Measurements from ENCODE around the gene STX8.
A peak's percentile ranks its signal among the peaks of the same experiment; 100 is the strongest.
"Not testable (repeated sequence)": the region's sequence is repeated elsewhere in the genome, so short reads cannot be mapped to it uniquely, and the experiment has no call there.

The STX8 gene, protein sequence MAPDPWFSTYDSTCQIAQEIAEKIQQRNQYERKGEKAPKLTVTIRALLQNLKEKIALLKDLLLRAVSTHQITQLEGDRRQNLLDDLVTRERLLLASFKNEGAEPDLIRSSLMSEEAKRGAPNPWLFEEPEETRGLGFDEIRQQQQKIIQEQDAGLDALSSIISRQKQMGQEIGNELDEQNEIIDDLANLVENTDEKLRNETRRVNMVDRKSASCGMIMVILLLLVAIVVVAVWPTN

DNA sequence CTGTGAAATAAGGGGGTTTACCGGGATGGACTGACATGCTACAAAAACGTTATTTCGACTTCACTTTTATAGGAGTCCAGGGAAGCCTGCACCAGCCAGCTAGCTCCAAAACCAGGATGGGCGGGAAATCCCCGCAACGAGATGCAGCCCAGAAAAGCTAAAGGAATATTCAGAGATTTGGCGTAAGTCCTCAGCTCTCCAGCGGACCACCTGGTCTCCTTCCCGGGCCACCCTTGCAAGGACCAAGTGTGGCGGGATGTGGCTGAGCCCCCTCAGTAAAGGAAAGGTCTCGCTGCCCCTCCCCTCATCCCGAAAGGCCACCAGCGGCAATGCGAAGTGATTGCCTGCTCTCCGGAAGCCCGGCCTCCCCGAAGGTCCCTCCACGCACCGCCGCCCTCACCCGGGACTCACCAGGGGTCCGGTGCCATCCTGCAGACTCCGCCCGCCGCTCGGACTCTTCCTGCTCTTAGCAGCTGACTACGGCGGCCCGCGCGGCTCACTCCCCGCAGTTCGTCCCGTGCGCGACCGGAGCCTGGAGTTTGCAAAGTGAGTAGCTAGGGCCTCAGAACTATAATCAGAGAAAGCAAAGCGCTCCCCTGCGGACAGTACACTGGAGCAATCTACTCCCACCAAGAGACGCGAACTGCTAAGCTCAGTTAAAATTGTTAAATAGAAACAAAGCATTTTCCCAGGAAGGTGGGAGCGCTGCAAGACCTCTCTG is at the start of gene STX8:
Gene STX8 (minus strand): TSS at position 440 of the 721 bp plus-strand sequence. CDS start 12 bp downstream, at position 428.
- peak within 1 kb of the TSS; percentile 91 for H3K27ac Mint-ChIP-seq
- ATAC-seq: peak; percentile 91
- H3K9me3 Mint-ChIP-seq: no peaks in the 10 kb centered on the region
- DNase-seq (ENCODE audit: low spot score in 2 of 2): peak; percentile 72 to 91
- H3K36me3 Mint-ChIP-seq: peaks cover 17% of the 10 kb centered on the region
- peak within 1 kb of the TSS; percentile 88 for H3K4me3 Mint-ChIP-seq
- peaks cover 37% of the 10 kb centered on the region for H3K4me1 Mint-ChIP-seq

DNA sequence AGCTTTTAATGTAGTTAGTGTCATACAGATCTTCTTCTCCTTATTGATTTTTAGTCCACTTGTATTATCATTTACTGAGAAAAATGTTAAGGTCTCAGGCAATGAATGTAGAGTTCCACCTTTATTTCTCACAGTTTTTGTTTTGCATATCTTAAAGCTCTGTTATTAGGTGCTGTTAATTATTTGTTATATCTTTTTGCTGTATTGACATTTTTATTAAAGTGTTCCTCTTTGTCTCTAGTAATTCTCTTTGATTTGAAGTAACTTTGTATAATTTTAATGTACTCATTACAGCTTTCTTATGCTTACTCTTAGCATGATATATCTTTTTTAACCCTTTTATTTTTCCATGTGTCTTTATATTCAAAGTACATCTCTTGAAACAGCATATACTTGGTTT is 47.3 kb upstream of the STX8 start:
- Mint-ChIP-seq H3K27ac (no peak overlapping the region), H3K4me1 (no peaks in the 10 kb centered on the region), H3K36me3 (no peaks in the 10 kb centered on the region), H3K4me3 (no peak overlapping the region), H3K9me3 (peaks cover 24% of the 10 kb centered on the region)
- DNase-seq (ENCODE audit: low spot score in 2 of 2) (no peak), ATAC-seq (no peak)

GRCh38 chr17:9615486-9615885 is 39.9 kb upstream of the STX8 start:
- no peak overlapping the region for H3K27ac Mint-ChIP-seq
- no peaks in the 10 kb centered on the region for H3K9me3 Mint-ChIP-seq
- ATAC-seq (no peak), DNase-seq (ENCODE audit: low spot score in 2 of 2) (no peak)
- no peaks in the 10 kb centered on the region for H3K4me1 Mint-ChIP-seq
- no peak overlapping the region for H3K4me3 Mint-ChIP-seq
- no peaks in the 10 kb centered on the region for H3K36me3 Mint-ChIP-seq

GRCh38 chr17:9612006-9612405 is 36.4 kb upstream of the STX8 start:
- ATAC-seq: no peak
- H3K4me3 Mint-ChIP-seq: no peak overlapping the region
- no peak for DNase-seq (ENCODE audit: low spot score in 2 of 2)
- H3K36me3 Mint-ChIP-seq: no peaks in the 10 kb centered on the region
- no peaks in the 10 kb centered on the region for H3K4me1 Mint-ChIP-seq
- no peaks in the 10 kb centered on the region for H3K9me3 Mint-ChIP-seq
- H3K27ac Mint-ChIP-seq: no peak overlapping the region

GRCh38 chr17:9611557-9611956 is 35.9 kb upstream of the STX8 start:
- Mint-ChIP-seq H3K27ac (no peak overlapping the region), H3K4me3 (no peak overlapping the region), H3K4me1 (no peaks in the 10 kb centered on the region), H3K36me3 (no peaks in the 10 kb centered on the region), H3K9me3 (no peaks in the 10 kb centered on the region)
- ATAC-seq (no peak), DNase-seq (ENCODE audit: low spot score in 2 of 2) (no peak)

DNA sequence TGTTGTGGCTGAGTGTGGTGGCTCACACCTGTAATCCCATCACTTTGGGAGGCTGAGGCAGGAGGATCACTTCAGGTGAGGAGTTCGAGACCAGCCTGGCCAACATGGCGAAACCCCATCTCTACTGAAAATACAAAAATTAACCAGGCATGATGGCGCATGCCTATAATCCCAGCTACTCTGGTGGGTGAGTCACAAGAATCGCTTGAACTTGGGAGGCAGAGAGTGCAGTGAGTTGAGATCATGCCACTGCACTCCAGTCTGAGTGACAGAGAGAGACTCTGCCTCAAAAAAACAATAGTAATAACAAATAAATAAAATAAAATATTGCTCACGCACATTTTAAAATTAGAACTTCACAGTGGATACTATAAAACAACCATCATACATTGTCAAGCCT is 31.4 kb upstream of the STX8 start:
- not testable (repeated sequence) for ATAC-seq; H3K4me1 Mint-ChIP-seq; H3K9me3 Mint-ChIP-seq; H3K27ac Mint-ChIP-seq; H3K36me3 Mint-ChIP-seq; H3K4me3 Mint-ChIP-seq; DNase-seq (ENCODE audit: low spot score in 2 of 2)

GRCh38 chr17:9606453-9606852 is 30.8 kb upstream of the STX8 start:
- Mint-ChIP-seq H3K4me1 (no peaks in the 10 kb centered on the region), H3K36me3 (no peaks in the 10 kb centered on the region), H3K9me3 (no peaks in the 10 kb centered on the region), H3K4me3 (no peak overlapping the region), H3K27ac (no peak overlapping the region)
- no peak for ATAC-seq
- no peak for DNase-seq (ENCODE audit: low spot score in 2 of 2)

DNA sequence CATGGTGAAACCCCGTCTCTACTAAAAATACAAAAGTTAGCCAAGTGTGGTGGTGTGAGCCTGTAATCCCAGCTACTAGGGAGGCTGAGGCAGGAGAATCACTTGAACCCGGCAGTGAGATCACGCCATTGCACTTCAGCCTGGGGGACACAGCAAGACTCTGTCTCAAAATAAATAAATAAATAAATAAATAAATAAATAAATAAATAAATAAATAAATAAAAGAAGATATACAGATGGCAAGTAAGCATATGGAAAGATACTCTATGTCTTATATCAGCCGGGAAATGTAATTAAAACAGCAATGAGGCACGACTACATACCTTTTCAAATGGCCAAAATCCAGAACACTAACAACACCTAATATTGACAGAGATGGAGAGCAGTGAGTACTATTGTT is 29.0 kb upstream of the STX8 start:
- ATAC-seq; H3K36me3 Mint-ChIP-seq; H3K4me3 Mint-ChIP-seq; H3K27ac Mint-ChIP-seq; H3K9me3 Mint-ChIP-seq; DNase-seq (ENCODE audit: low spot score in 2 of 2); H3K4me1 Mint-ChIP-seq: not testable (repeated sequence)

DNA sequence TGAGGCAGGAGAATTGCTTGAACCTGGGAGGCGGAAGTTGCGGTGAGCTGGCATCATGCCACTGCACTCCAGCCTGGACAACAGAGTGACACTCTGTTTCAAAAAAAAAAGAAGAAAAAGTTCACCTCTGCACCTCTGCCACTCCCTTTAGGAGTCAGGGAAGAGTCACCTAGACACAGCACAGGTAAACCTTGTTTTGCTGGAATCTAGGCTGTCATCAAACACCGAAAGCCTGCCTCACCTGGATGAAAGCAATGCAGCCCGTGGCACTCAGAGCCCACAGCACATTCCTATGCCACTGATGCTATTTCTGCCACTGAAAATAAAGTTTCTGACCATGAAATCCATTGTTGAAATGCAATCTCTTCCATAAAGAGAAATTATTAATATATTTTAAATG is 23.0 kb upstream of the STX8 start:
- ATAC-seq: no peak
- Mint-ChIP-seq H3K36me3 (no peaks in the 10 kb centered on the region), H3K4me3 (no peak overlapping the region), H3K4me1 (no peaks in the 10 kb centered on the region), H3K27ac (no peak overlapping the region), H3K9me3 (no peaks in the 10 kb centered on the region)
- no peak for DNase-seq (ENCODE audit: low spot score in 2 of 2)

GRCh38 chr17:9597638-9598037 is 22.0 kb upstream of the STX8 start:
- ATAC-seq; H3K27ac Mint-ChIP-seq; H3K9me3 Mint-ChIP-seq; DNase-seq (ENCODE audit: low spot score in 2 of 2); H3K4me3 Mint-ChIP-seq; H3K36me3 Mint-ChIP-seq; H3K4me1 Mint-ChIP-seq: not testable (repeated sequence)

GRCh38 chr17:9594065-9594464 is 18.4 kb upstream of the STX8 start:
- H3K4me3 Mint-ChIP-seq: no peak overlapping the region
- no peaks in the 10 kb centered on the region for H3K9me3 Mint-ChIP-seq
- DNase-seq (ENCODE audit: low spot score in 2 of 2): no peak
- no peaks in the 10 kb centered on the region for H3K4me1 Mint-ChIP-seq
- H3K36me3 Mint-ChIP-seq: no peaks in the 10 kb centered on the region
- no peak for ATAC-seq
- H3K27ac Mint-ChIP-seq: no peak overlapping the region

DNA sequence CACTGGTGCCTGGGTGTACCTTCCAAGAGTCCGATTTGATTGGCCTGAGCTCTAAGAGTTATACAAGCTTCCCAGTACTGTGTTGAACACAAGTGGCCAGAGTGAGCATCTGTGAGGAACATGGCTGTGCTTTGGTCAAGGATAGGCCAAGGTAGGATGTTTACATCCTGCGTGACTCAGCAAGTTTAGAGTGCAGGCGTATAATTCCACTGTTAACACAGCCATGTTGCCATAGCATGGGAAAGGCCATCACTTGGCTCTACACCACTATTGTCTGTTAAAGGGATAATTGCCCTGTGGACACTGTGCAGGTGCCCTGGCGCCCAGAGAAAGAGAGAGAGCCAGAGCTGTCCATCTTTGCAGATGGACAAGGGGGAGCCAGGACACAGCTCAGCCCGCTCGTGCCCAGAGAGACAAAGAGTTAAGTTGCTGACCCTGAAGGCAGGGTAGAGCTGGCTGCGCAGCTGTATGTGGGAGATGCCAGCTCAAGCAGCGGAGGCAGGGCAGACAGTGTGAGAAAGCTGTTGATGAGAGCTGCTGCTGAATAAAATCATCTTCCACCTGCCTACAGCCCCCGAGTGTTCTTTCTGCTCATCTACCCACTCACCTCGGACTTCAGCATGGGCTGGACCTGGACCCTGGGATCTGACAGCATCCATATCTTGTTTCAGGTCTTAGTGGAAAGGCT is 12.5 kb upstream of the STX8 start:
- H3K36me3 Mint-ChIP-seq: no peaks in the 10 kb centered on the region
- no peak overlapping the region for H3K27ac Mint-ChIP-seq
- peaks cover 2% of the 10 kb centered on the region for H3K9me3 Mint-ChIP-seq
- no peak for ATAC-seq
- no peak for DNase-seq (ENCODE audit: low spot score in 2 of 2)
- no peaks in the 10 kb centered on the region for H3K4me1 Mint-ChIP-seq
- H3K4me3 Mint-ChIP-seq: no peak overlapping the region

DNA sequence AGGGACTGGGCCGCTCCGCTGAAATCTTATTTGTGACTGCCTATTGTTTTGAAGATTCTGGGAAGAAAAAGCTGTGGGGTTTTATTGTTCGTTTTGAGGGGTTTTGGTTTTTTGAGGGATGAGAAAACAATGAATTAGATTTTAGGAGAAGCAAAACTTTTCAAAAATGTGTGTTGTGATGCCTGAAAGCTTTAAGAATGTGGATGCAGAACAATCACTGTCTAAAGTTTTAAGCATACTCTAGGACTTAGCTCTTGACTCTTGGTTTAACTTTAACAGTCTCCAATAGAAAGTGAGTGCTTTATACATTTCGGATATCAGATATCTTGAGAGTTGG is 1.7 kb upstream of the STX8 start:
- DNase-seq (ENCODE audit: low spot score in 2 of 2) (no peak), ATAC-seq (no peak)
- Mint-ChIP-seq H3K9me3 (no peaks in the 10 kb centered on the region), H3K4me1 (peaks cover 31% of the 10 kb centered on the region), H3K36me3 (peaks cover 17% of the 10 kb centered on the region), H3K27ac (no peak overlapping the region), H3K4me3 (peak overlapping the region; percentile 88)

DNA sequence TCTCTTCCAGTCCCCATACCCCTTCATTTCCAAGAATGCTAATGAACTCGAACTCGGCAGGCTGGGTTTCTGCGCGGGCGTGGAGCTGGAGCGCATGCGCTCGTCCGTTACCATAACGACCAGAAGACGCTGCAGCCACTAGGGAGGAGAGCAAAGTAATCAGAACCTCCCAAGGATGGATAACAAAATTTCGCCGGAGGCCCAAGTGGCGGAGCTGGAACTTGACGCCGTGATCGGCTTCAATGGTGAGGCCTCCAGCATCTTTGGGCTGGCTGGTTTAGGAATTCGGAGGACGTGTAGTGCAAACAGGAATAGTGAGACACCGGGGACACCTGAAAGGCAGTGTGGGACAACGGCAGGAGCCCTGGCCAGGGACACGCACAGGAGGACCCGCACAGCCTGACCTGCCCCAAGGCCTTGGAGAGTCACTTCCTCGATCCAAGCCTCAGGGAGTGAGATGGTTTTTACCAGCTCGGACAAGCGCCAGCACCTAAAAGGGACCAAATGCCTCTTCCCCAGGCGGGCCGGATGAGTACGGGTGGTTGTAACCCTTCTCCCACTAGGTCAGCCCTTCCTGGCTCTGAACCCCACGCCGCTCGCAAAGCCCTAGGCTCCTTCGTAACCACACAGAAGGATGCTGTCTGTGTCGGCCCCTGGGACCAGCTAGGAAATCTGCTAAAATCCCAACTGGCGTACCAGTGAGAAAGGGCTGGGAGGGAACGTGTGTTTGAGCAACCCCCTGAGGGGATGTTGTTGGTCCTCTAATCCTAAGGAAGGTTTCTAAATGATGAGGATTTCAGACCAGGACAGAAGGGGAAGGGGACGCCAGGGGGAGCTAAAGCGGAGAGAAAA is 1.1 kb upstream of the STX8 start, which contains the start of gene CFAP52:
Gene CFAP52 (plus strand): TSS at position 122 of the 852 bp plus-strand sequence. CDS start 54 bp downstream, at position 176.
- Mint-ChIP-seq H3K36me3 (peaks cover 17% of the 10 kb centered on the region), H3K4me1 (peaks cover 31% of the 10 kb centered on the region), H3K9me3 (no peaks in the 10 kb centered on the region), H3K27ac (peak within 1 kb of the TSS; percentile 91), H3K4me3 (peak within 1 kb of the TSS; percentile 88)
- ATAC-seq (peak; percentile 71), DNase-seq (ENCODE audit: low spot score in 2 of 2) (peak; percentile 63 to 87)

DNA sequence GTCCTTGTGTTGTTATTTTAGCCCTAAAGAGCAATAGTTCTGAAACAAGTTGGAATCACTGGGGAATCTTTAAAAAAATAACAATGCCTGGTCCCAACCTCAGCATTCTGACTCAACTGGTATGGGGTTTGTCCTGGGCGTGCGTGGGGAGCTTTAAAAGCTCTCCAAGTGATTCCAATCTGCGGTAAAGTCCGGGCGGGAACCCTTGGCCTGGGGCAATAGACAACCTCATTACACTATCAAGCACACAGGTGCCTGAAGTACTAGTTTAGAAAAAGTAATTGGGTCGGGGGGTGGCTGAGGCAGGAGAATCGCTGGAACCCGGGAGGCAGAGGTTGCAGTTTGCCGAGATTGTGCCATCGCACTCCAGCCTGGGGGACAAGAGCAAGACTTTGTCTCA is 4.4 kb downstream of the STX8 start:
- Mint-ChIP-seq H3K36me3 (peaks cover 46% of the 10 kb centered on the region), H3K4me1 (peaks cover 43% of the 10 kb centered on the region), H3K9me3 (no peaks in the 10 kb centered on the region), H3K4me3 (no peak overlapping the region), H3K27ac (no peak overlapping the region)
- DNase-seq (ENCODE audit: low spot score in 2 of 2) (no peak), ATAC-seq (no peak)

Measured in stimulated activated effector memory CD8-positive, alpha-beta T cell treated with anti-CD3 and anti-CD28 coated beads, Interleukin-12 subunit alpha, Interleukin-12 subunit beta, amount 100 ng/mL, for 72 hours (primary cell).